GM23338 (cell line): ENCODE measurements around the gene DIP2C. TPM values are rescaled to one million over a fixed set of nuclear protein-coding genes. Genes with fewer than 3 reads are reported as not detected.

Experiments used
- ATAC-seq: fragments of 200-7000 bp; cut with Tn5 transposase; 3 replicates; pipeline ENCODE4 v1.9.1; 2020
- DNase-seq: peaks from one replicate; pipeline ENCODE4 v3.0.0-alpha.2; 2015; ENCODE audit warnings: low spot score
- H2AFZ ChIP-seq: fragments of 200-600 bp; sonication (generic); 2 replicates; pipeline ENCODE4 v1.8.0; 2016; ENCODE audit warnings: antibody characterized with exemption, mild to moderate bottlenecking, moderate library complexity
- H3F3A ChIP-seq: fragments of 200-600 bp; sonication (generic); replicated peaks from 2 replicates; pipeline ENCODE4 v1.8.0; 2017; ENCODE audit warnings: antibody characterized with exemption, mixed run types, low read depth
- H3K27ac ChIP-seq: fragments of 200-600 bp; sonication (generic); 2 replicates; pipeline ENCODE4 v1.6.1; 2016; ENCODE audit warnings: low read depth
- H3K27me3 ChIP-seq: fragments of 200-600 bp; sonication (generic); 2 replicates; pipeline ENCODE4 v1.8.0; 2016; ENCODE audit warnings: mild to moderate bottlenecking, mixed run types, moderate library complexity; ENCODE audit not compliant: insufficient read depth
- H3K36me3 ChIP-seq: fragments of 200-600 bp; sonication (generic); 2 replicates; pipeline ENCODE4 v1.8.0; 2016; ENCODE audit warnings: mild to moderate bottlenecking; ENCODE audit not compliant: insufficient read depth
- H3K4me1 ChIP-seq: fragments of 200-600 bp; sonication (generic); 2 replicates; pipeline ENCODE4 v1.8.0; 2016; ENCODE audit warnings: mild to moderate bottlenecking, moderate library complexity; ENCODE audit not compliant: insufficient read depth
- H3K4me2 ChIP-seq: fragments of 200-600 bp; sonication (generic); 2 replicates; pipeline ENCODE4 v1.7.1; 2017; ENCODE audit warnings: mixed run types
- H3K4me3 ChIP-seq: fragments of 200-600 bp; sonication (generic); 2 replicates; pipeline ENCODE4 v1.6.1; 2016; ENCODE audit warnings: mixed run types
- H3K79me2 ChIP-seq: fragments of 200-600 bp; sonication (generic); replicated peaks from 2 replicates; pipeline ENCODE4 v1.8.0; 2017; ENCODE audit warnings: mild to moderate bottlenecking; ENCODE audit not compliant: insufficient read depth
- H3K9me2 ChIP-seq: fragments of 200-600 bp; sonication (generic); 2 replicates; pipeline ENCODE4 v1.8.0; 2017; ENCODE audit not compliant: insufficient read depth
- H4K20me1 ChIP-seq: fragments of 200-600 bp; sonication (generic); replicated peaks from 2 replicates; pipeline ENCODE4 v1.8.0; 2017; ENCODE audit warnings: mild to moderate bottlenecking; ENCODE audit not compliant: insufficient read depth
- H3K27ac Mint-ChIP-seq: 2 replicates; pipeline ENCODE4 v1.8.0; 2020; ENCODE audit warnings: inconsistent platforms, mild to moderate bottlenecking, moderate library complexity, mixed read lengths
- H3K27me3 Mint-ChIP-seq: 3 replicates; pipeline ENCODE4 v1.8.0; 2022; ENCODE audit warnings: low read depth, mild to moderate bottlenecking, moderate library complexity, mixed read lengths, inconsistent platforms; ENCODE audit not compliant: insufficient read depth, poor library complexity
- H3K36me3 Mint-ChIP-seq: 3 replicates; pipeline ENCODE4 v1.8.0; 2021; ENCODE audit warnings: low read depth, mild to moderate bottlenecking, inconsistent platforms, moderate library complexity, mixed read lengths
- H3K4me1 Mint-ChIP-seq: 3 replicates; pipeline ENCODE4 v1.8.0; 2020; ENCODE audit warnings: mild to moderate bottlenecking, inconsistent platforms, mixed read lengths
- H3K4me3 Mint-ChIP-seq: 3 replicates; pipeline ENCODE4 v1.8.0; 2021; ENCODE audit warnings: moderate library complexity, mild to moderate bottlenecking, inconsistent platforms, mixed read lengths
- H3K9me3 Mint-ChIP-seq: 3 replicates; pipeline ENCODE4 v1.8.0; 2020; ENCODE audit warnings: moderate library complexity, mild to moderate bottlenecking, inconsistent platforms, mixed read lengths
- CREB1 ChIP-seq: fragments of 250-450 bp; sonication (Bioruptor Pico); IDR thresholded peaks from 2 replicates; pipeline ENCODE4 v1.5.0; 2020; ENCODE audit warnings: low read depth, mild to moderate bottlenecking, moderate library complexity
- CTCF ChIP-seq, 2 experiments: fragments of 200-600 bp in 1 of 2; sonication (generic) in 1 of 2; conservative IDR thresholded peaks; 2 replicates each; pipeline versions ENCODE4 v1.5.1 to v1.6.1; 2016 to 2017; ENCODE audit warnings: antibody characterized with exemption in 2 of 2, low read depth in 2 of 2, mild to moderate bottlenecking in 2 of 2, moderate library complexity in 1 of 2
- ETS1 ChIP-seq: IDR thresholded peaks from 2 replicates; pipeline ENCODE4 v1.6.1; 2016; ENCODE audit warnings: antibody characterized with exemption
- EZH2 ChIP-seq: fragments of 200-600 bp; sonication (generic); IDR thresholded peaks from one replicate; pipeline ENCODE4 v1.8.0; 2017; ENCODE audit warnings: antibody characterized with exemption, mild to moderate bottlenecking, low read depth; ENCODE audit not compliant: unreplicated experiment
- EZH2phosphoT487 ChIP-seq: fragments of 200-600 bp; sonication (generic); IDR thresholded peaks from one replicate; pipeline ENCODE4 v1.8.1; 2018; ENCODE audit warnings: antibody characterized with exemption; ENCODE audit not compliant: unreplicated experiment
- JUNB ChIP-seq: IDR thresholded peaks from one replicate; pipeline ENCODE4 v1.6.1; 2016; ENCODE audit warnings: antibody characterized with exemption; ENCODE audit not compliant: unreplicated experiment
- NANOG ChIP-seq: IDR thresholded peaks from 2 replicates; pipeline ENCODE4 v1.6.1; 2016; ENCODE audit warnings: antibody characterized with exemption, borderline replicate concordance
- POLR2AphosphoS5 ChIP-seq: IDR thresholded peaks from 2 replicates; pipeline ENCODE4 v1.6.1; 2016; ENCODE audit warnings: antibody characterized with exemption, low read depth
- STAT1 ChIP-seq: IDR thresholded peaks from one replicate; pipeline ENCODE4 v1.6.1; 2016; ENCODE audit warnings: antibody characterized with exemption; ENCODE audit not compliant: unreplicated experiment
- ZNF114 ChIP-seq: fragments of 250-450 bp; sonication (Bioruptor Pico); IDR thresholded peaks from 2 replicates; pipeline ENCODE4 v1.5.0; 2020; ENCODE audit warnings: mild to moderate bottlenecking, moderate library complexity
- ZNF331 ChIP-seq: fragments of 250-450 bp; sonication (Bioruptor Pico); IDR thresholded peaks from 2 replicates; pipeline ENCODE4 v1.5.0; 2020; ENCODE audit warnings: low read depth, mild to moderate bottlenecking, moderate library complexity
- polyA plus RNA-seq: library from polyadenylated mRNA; unstranded; fragments of >200 nt; fragmentation: Nextera tagmentation; extraction: Ambion mirVana; gene quantifications from 2 replicates; pipeline ENCODE4 v1.2.1, GENCODE V29; 2016
- total RNA-seq: library from RNA; depleted of rRNA; stranded (reverse); fragments of >200 nt; shearing (Covaris generic); gene quantifications from 2 replicates; pipeline ENCODE4 v1.2.3, GENCODE V29; 2014
- TF ChIP-seq, protein P1 (sequence below): fragments of 250-450 bp; sonication (Bioruptor Pico); IDR thresholded peaks from 2 replicates; pipeline ENCODE4 v1.5.0; 2020; ENCODE audit warnings: mild to moderate bottlenecking, moderate library complexity
- TF ChIP-seq, protein P2 (sequence below): IDR thresholded peaks from one replicate; pipeline ENCODE4 v1.6.1; 2018; ENCODE audit warnings: antibody characterized with exemption; ENCODE audit not compliant: unreplicated experiment

The DIP2C gene
- total and polyA plus RNA-seq, 2 experiments from 2014 or later: 5.1 to 7.7 TPM

- no peak overlapping the region for H3K27ac Mint-ChIP-seq
- ATAC-seq (no peak), DNase-seq (no peak)
- no peak overlapping the region for H3K4me2 ChIP-seq
- H3K4me1 ChIP-seq: no peaks in the 10 kb centered on the region
- H3K36me3 Mint-ChIP-seq: peaks cover 28% of the 10 kb centered on the region; the same call in 2 of the 3 replicates
- H3K9me2 ChIP-seq: no peaks in the 10 kb centered on the region
- H4K20me1 ChIP-seq: no peaks in the 10 kb centered on the region
- no peaks in the 10 kb centered on the region for H3K79me2 ChIP-seq
- H3F3A ChIP-seq: no peaks in the 10 kb centered on the region
- H3K4me3 ChIP-seq: no peak overlapping the region
- H3K27me3 ChIP-seq: no peaks in the 10 kb centered on the region
- no peaks in the 10 kb centered on the region for H3K4me1 Mint-ChIP-seq
- peaks cover 6% of the 10 kb centered on the region for H3K27me3 Mint-ChIP-seq
- no peak overlapping the region for H3K4me3 Mint-ChIP-seq
- H3K9me3 Mint-ChIP-seq: no peaks in the 10 kb centered on the region
- H3K36me3 ChIP-seq: peaks cover 16% of the 10 kb centered on the region
- TF ChIP-seq EZH2phosphoT487 (no peak), ZNF114 (CRISPR knock-in tag) (no peak), POLR2AphosphoS5 (no peak), EZH2 (no peak), CTCF (conservative IDR thresholded peaks at IDR 0.05; ENCODE audit: low read depth in 2 of 2) (no peak), ZNF331 (CRISPR knock-in tag) (no peak), NANOG (no peak), JUNB (no peak), STAT1 (no peak), ETS1 (no peak), CREB1 (CRISPR knock-in tag) (no peak)
- TF ChIP-seq, protein P1, sequence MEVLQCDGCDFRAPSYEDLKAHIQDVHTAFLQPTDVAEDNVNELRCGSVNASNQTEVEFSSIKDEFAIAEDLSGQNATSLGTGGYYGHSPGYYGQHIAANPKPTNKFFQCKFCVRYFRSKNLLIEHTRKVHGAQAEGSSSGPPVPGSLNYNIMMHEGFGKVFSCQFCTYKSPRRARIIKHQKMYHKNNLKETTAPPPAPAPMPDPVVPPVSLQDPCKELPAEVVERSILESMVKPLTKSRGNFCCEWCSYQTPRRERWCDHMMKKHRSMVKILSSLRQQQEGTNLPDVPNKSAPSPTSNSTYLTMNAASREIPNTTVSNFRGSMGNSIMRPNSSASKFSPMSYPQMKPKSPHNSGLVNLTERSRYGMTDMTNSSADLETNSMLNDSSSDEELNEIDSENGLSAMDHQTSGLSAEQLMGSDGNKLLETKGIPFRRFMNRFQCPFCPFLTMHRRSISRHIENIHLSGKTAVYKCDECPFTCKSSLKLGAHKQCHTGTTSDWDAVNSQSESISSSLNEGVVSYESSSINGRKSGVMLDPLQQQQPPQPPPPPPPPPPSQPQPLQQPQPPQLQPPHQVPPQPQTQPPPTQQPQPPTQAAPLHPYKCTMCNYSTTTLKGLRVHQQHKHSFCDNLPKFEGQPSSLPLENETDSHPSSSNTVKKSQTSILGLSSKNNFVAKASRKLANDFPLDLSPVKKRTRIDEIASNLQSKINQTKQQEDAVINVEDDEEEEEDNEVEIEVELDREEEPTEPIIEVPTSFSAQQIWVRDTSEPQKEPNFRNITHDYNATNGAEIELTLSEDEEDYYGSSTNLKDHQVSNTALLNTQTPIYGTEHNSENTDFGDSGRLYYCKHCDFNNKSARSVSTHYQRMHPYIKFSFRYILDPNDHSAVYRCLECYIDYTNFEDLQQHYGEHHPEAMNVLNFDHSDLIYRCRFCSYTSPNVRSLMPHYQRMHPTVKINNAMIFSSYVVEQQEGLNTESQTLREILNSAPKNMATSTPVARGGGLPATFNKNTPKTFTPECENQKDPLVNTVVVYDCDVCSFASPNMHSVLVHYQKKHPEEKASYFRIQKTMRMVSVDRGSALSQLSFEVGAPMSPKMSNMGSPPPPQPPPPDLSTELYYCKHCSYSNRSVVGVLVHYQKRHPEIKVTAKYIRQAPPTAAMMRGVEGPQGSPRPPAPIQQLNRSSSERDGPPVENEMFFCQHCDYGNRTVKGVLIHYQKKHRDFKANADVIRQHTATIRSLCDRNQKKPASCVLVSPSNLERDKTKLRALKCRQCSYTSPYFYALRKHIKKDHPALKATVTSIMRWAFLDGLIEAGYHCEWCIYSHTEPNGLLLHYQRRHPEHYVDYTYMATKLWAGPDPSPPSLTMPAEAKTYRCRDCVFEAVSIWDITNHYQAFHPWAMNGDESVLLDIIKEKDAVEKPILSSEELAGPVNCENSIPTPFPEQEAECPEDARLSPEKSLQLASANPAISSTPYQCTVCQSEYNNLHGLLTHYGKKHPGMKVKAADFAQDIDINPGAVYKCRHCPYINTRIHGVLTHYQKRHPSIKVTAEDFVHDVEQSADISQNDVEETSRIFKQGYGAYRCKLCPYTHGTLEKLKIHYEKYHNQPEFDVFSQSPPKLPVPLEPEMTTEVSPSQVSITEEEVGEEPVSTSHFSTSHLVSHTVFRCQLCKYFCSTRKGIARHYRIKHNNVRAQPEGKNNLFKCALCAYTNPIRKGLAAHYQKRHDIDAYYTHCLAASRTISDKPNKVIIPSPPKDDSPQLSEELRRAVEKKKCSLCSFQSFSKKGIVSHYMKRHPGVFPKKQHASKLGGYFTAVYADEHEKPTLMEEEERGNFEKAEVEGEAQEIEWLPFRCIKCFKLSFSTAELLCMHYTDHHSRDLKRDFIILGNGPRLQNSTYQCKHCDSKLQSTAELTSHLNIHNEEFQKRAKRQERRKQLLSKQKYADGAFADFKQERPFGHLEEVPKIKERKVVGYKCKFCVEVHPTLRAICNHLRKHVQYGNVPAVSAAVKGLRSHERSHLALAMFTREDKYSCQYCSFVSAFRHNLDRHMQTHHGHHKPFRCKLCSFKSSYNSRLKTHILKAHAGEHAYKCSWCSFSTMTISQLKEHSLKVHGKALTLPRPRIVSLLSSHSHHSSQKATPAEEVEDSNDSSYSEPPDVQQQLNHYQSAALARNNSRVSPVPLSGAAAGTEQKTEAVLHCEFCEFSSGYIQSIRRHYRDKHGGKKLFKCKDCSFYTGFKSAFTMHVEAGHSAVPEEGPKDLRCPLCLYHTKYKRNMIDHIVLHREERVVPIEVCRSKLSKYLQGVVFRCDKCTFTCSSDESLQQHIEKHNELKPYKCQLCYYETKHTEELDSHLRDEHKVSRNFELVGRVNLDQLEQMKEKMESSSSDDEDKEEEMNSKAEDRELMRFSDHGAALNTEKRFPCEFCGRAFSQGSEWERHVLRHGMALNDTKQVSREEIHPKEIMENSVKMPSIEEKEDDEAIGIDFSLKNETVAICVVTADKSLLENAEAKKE (CRISPR knock-in tag): no peak
- TF ChIP-seq, protein P2, sequence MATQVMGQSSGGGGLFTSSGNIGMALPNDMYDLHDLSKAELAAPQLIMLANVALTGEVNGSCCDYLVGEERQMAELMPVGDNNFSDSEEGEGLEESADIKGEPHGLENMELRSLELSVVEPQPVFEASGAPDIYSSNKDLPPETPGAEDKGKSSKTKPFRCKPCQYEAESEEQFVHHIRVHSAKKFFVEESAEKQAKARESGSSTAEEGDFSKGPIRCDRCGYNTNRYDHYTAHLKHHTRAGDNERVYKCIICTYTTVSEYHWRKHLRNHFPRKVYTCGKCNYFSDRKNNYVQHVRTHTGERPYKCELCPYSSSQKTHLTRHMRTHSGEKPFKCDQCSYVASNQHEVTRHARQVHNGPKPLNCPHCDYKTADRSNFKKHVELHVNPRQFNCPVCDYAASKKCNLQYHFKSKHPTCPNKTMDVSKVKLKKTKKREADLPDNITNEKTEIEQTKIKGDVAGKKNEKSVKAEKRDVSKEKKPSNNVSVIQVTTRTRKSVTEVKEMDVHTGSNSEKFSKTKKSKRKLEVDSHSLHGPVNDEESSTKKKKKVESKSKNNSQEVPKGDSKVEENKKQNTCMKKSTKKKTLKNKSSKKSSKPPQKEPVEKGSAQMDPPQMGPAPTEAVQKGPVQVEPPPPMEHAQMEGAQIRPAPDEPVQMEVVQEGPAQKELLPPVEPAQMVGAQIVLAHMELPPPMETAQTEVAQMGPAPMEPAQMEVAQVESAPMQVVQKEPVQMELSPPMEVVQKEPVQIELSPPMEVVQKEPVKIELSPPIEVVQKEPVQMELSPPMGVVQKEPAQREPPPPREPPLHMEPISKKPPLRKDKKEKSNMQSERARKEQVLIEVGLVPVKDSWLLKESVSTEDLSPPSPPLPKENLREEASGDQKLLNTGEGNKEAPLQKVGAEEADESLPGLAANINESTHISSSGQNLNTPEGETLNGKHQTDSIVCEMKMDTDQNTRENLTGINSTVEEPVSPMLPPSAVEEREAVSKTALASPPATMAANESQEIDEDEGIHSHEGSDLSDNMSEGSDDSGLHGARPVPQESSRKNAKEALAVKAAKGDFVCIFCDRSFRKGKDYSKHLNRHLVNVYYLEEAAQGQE: no peak
- H2AFZ ChIP-seq: no peak overlapping the region
- no peak overlapping the region for H3K27ac ChIP-seq
These were observed 443.0 kb downstream of the DIP2C start for GRCh38 chr10:246431-246830.
